ENCODE measurements around the gene LY86. TPM values are rescaled to one million over a fixed set of nuclear protein-coding genes. Genes with fewer than 3 reads are reported as not detected.

LY86 gene
- total RNA-seq, 2 experiments from 2014 or later = 1.3 to 2.1 TPM

GRCh38 chr6:6676910-6677441 lies 88.5 kb downstream of the LY86 start:
- Mint-ChIP-seq H3K27ac (peak overlapping the region; percentile 25), H3K36me3 (ENCODE audit: low read depth) (no peaks in the 10 kb centered on the region), H3K4me3 (no peak overlapping the region), H3K27me3 (no peaks in the 10 kb centered on the region), H3K4me1 (ENCODE audit: low read depth) (peaks cover 15% of the 10 kb centered on the region), H3K9me3 (no peaks in the 10 kb centered on the region)
- ATAC-seq (ENCODE audit: poor library complexity) (peak; percentile 99), DNase-seq (peak; percentile 62 to 87 (median 75))
- Histone ChIP-seq H3K27ac (ENCODE audit: low read depth in 1 of 2, low read length in 2 of 2) (no peak overlapping the region), H3K27me3 (ENCODE audit: control insufficient read depth in 1 of 2, insufficient read depth in 2 of 2, low read length in 2 of 2) (no peaks in the 10 kb centered on the region), H3K4me1 (ENCODE audit: insufficient read depth, low read length) (peaks cover 3% of the 10 kb centered on the region), H3K9me3 (ENCODE audit: control insufficient read depth in 1 of 2, insufficient read depth in 1 of 2, low read length in 2 of 2) (no peaks in the 10 kb centered on the region), H3K36me3 (ENCODE audit: insufficient read depth, low read length) (no peaks in the 10 kb centered on the region), H3K4me3 (ENCODE audit: low read length) (no peak overlapping the region)
- intact Hi-C loops (cut with DNase I, micrococcal nuclease) = loop anchor here (1.0 to 5.0 kb wide), 5 partner anchors 47 to 940 kb away; no protein-coding TSS in a partner anchor
- ChIA-PET CTCF (interaction anchor here (0.5 to 1.6 kb wide), 14 partner anchors 12 to 883 kb away, joined by 3 to 11 read pairs (median 3); no protein-coding TSS in a partner anchor), POLR2A (interaction anchor here (0.6 to 1.6 kb wide), 10 partner anchors 18 to 1426 kb away, joined by 3 to 5 read pairs (median 3); partner anchors contain the start of genes CAGE1, RIOK1 and SNRNP48)
- peak; percentile 99 for TF ChIP-seq CTCF (IDR thresholded peaks at IDR 0.05)

- Mint-ChIP-seq H3K36me3 (ENCODE audit: low read depth) (no peaks in the 10 kb centered on the region), H3K4me1 (ENCODE audit: low read depth) (peaks cover 15% of the 10 kb centered on the region), H3K27ac (no peak overlapping the region), H3K9me3 (no peaks in the 10 kb centered on the region), H3K27me3 (no peaks in the 10 kb centered on the region), H3K4me3 (no peak overlapping the region)
- no peaks in the 10 kb centered on the region for H3K27me3 ChIP-seq (ENCODE audit: control insufficient read depth in 1 of 2, insufficient read depth in 2 of 2, low read length in 2 of 2)
- no peaks in the 10 kb centered on the region for H3K36me3 ChIP-seq (ENCODE audit: insufficient read depth, low read length)
- H3K4me1 ChIP-seq (ENCODE audit: insufficient read depth, low read length) = peaks cover 3% of the 10 kb centered on the region
- ChIA-PET CTCF (interaction anchor here (1.3 to 1.5 kb wide), 2 partner anchors 19 to 68 kb away, joined by 4 to 6 read pairs; no protein-coding TSS in a partner anchor), POLR2A (interaction anchor here (1.5 kb wide), 1 partner anchor 561 kb away, joined by 4 read pairs; no protein-coding TSS in a partner anchor)
- H3K4me3 ChIP-seq (ENCODE audit: low read length) = no peak overlapping the region
- ATAC-seq (ENCODE audit: poor library complexity) = no peak
- H3K27ac ChIP-seq (ENCODE audit: low read depth in 1 of 2, low read length in 2 of 2) = no peak overlapping the region
- intact Hi-C loops (cut with DNase I, micrococcal nuclease) = loop anchor here in 1 of 2 experiments (5.0 kb wide), 2 partner anchors 121 to 939 kb away; no protein-coding TSS in a partner anchor
- no peaks in the 10 kb centered on the region for H3K9me3 ChIP-seq (ENCODE audit: control insufficient read depth in 1 of 2, insufficient read depth in 1 of 2, low read length in 2 of 2)
- DNase-seq = no peak
- no peak for TF ChIP-seq CTCF (IDR thresholded peaks at IDR 0.05)
Observed at GRCh38 chr6:6678185-6678671, 89.7 kb downstream of the LY86 start.

- no peaks in the 10 kb centered on the region for H3K27me3 ChIP-seq (ENCODE audit: control insufficient read depth in 1 of 2, insufficient read depth in 2 of 2, low read length in 2 of 2)
- H3K4me3 Mint-ChIP-seq = no peak overlapping the region
- no peaks in the 10 kb centered on the region for H3K9me3 Mint-ChIP-seq
- no peak overlapping the region for H3K27ac ChIP-seq (ENCODE audit: low read depth in 1 of 2, low read length in 2 of 2)
- H3K36me3 ChIP-seq (ENCODE audit: insufficient read depth, low read length) = no peaks in the 10 kb centered on the region
- H3K36me3 Mint-ChIP-seq (ENCODE audit: low read depth) = no peaks in the 10 kb centered on the region
- H3K27me3 Mint-ChIP-seq = no peaks in the 10 kb centered on the region
- no peak overlapping the region for H3K4me3 ChIP-seq (ENCODE audit: low read length)
- no peak overlapping the region for H3K27ac Mint-ChIP-seq
- no peaks in the 10 kb centered on the region for H3K9me3 ChIP-seq (ENCODE audit: control insufficient read depth in 1 of 2, insufficient read depth in 1 of 2, low read length in 2 of 2)
- intact Hi-C loops (cut with DNase I, micrococcal nuclease) = loop anchor here in 1 of 2 experiments (5.0 kb wide), 2 partner anchors 122 to 938 kb away; no protein-coding TSS in a partner anchor
- DNase-seq (no peak), ATAC-seq (ENCODE audit: poor library complexity) (no peak)
- peaks cover 15% of the 10 kb centered on the region for H3K4me1 Mint-ChIP-seq (ENCODE audit: low read depth)
- TF ChIP-seq CTCF (IDR thresholded peaks at IDR 0.05) = no peak
- peaks cover 3% of the 10 kb centered on the region for H3K4me1 ChIP-seq (ENCODE audit: insufficient read depth, low read length)
- CTCF ChIA-PET = no interaction called here
- POLR2A ChIA-PET = no interaction called here
Observed at GRCh38 chr6:6678811-6679210, 90.3 kb downstream of the LY86 start.
